Transverse colon (tissue), 4 donors: ENCODE measurements around the gene FBH1. TPM values are rescaled to one million over a fixed set of nuclear protein-coding genes. Genes with fewer than 3 reads are reported as not detected.
A peak's percentile ranks its signal among the peaks of the same experiment; 100 is the strongest.

Source experiments
- DNase-seq: peaks from one replicate; pipeline ENCODE4 v3.0.0-alpha.2; 2019
- H3K27ac ChIP-seq, 4 donors: fragments of 200-600 bp; sonication (generic); 2 replicates each; pipeline ENCODE4 v1.5.1; 2016 to 2018; ENCODE audit warnings: inconsistent platforms in 4 of 4
- H3K27me3 ChIP-seq: fragments of 200-600 bp; sonication (generic); 2 replicates; pipeline ENCODE4 v1.5.1; 2017; ENCODE audit warnings: inconsistent platforms
- H3K36me3 ChIP-seq, 4 donors: fragments of 200-600 bp; sonication (generic); 2 replicates each; pipeline ENCODE4 v1.5.1; 2017 to 2019; ENCODE audit warnings: inconsistent platforms in 4 of 4
- H3K4me1 ChIP-seq, 4 donors: fragments of 200-600 bp; sonication (generic); 2 replicates each; pipeline ENCODE4 v1.5.1; 2017 to 2020; ENCODE audit warnings: inconsistent platforms in 4 of 4
- H3K4me3 ChIP-seq, 4 donors: fragments of 200-600 bp; sonication (generic); 1 replicate in 1 of 4; 2 replicates in 3 of 4; pipeline versions ENCODE4 v1.5.1 to v1.6.1; 2017 to 2019; ENCODE audit warnings: inconsistent platforms in 4 of 4
- H3K9me3 ChIP-seq, 2 donors: fragments of 200-600 bp; sonication (generic); 2 replicates each; pipeline ENCODE4 v1.5.1; 2017 to 2019; ENCODE audit warnings: inconsistent platforms in 2 of 2
- EP300 ChIP-seq: sonication (generic); formaldehyde crosslinking; IDR thresholded peaks from one replicate; pipeline ENCODE4 v1.6.1; 2017; ENCODE audit warnings: antibody characterized with exemption, low read depth
- POLR2A ChIP-seq: fragments of 450-650 bp; IDR thresholded peaks from one replicate; pipeline ENCODE4 v1.6.1; 2016; ENCODE audit warnings: antibody characterized with exemption, mild to moderate bottlenecking, moderate library complexity
- POLR2AphosphoS5 ChIP-seq, 3 donors: sonication (generic); formaldehyde crosslinking; IDR thresholded peaks; one replicate each; pipeline ENCODE4 v1.6.1; 2016; ENCODE audit warnings: antibody characterized with exemption in 3 of 3
- WGBS, 2 donors: methylation state at CpG; one replicate each; pipeline ENCODE4 v1.1.5; 2018; ENCODE audit warnings: low coverage in 1 of 2; 5-methylcytosine and 5-hydroxymethylcytosine counted together
- in situ Hi-C, 4 donors: fragments of 200-750 bp; cut with MboI; loops; one replicate each; pipeline versions ENCODE4 v1.15.0 to v1.15.1; 2017; ENCODE audit warnings: low sequenced_read_pairs in 3 of 4, low pct_ligation_motif_present in 1 of 4, low pct_unique_long_range_greater_than_20kb in 1 of 4
- intact Hi-C: fragments of 100-400 bp; cut with DNase I; formaldehyde crosslinking; loops from one replicate; pipeline ENCODE4 v1.15.1; 2023; ENCODE audit warnings: low total_unique reads
- total RNA-seq, 4 donors: library from RNA; depleted of rRNA; stranded (reverse); fragments of >200 nt; gene quantifications; one replicate each; pipeline ENCODE4 v1.1.0, GENCODE V29; 2016
- TF ChIP-seq, protein P1 (sequence below), 5 experiments: fragments of 200-600 bp in 3 of 5; fragments of 450-650 bp in 2 of 5; sonication (generic) in 3 of 5; IDR thresholded peaks; 1 replicate in 2 of 5; 2 replicates in 3 of 5; pipeline ENCODE4 v1.5.1; 2016 to 2017; ENCODE audit warnings: antibody characterized with exemption in 5 of 5, inconsistent platforms in 3 of 5, mild to moderate bottlenecking in 2 of 5, moderate library complexity in 1 of 5

The FBH1 gene
- total RNA-seq, 4 donors from 2014 or later = 101 to 143 (median 120) TPM

DNA sequence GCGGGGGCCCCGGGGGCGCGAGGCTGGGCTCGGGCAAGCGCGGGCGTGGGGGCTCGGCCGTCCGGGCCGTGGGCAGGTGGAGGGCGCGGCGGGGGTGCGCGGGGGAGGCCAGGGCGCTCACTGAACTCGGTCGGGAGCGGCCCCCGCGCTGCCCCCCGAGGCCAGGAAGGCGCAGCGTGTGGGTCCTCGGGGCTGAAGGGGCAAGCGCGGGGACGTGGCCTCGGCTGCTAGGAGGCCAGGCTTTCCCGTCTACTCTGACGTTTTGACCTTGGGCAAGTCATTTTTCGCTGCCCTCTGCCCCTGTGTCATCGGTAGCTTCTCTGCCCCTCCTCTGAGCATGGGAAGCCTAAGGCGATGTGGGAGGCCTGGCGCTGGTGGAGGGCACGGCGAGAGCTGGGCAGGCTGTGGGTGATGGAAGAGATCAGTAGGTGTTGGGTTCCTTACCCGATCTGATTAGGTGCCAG is 441 bp downstream of the FBH1 start:
- Histone ChIP-seq H3K9me3 (no peaks in the 10 kb centered on the region), H3K36me3 (peaks cover 0 to 2% (median 0%) of the 10 kb centered on the region in 4 donors), H3K27ac (peak overlapping the region; percentile 89 to 96 (median 92)), H3K27me3 (no peaks in the 10 kb centered on the region), H3K4me3 (peak overlapping the region; percentile 47 to 99 (median 92)), H3K4me1 (peaks cover 20 to 46% (median 34%) of the 10 kb centered on the region in 4 donors)
- intact Hi-C loops (no loop called here), in situ Hi-C loops (no loop called here)
- 1% methylated on average over 21 of the region's 40 CpGs; no CpG with 5 or more reads in 1 of the 2 donors for WGBS, 2 donors
- DNase-seq = peak; percentile 28
- no peak for TF ChIP-seq EP300
- no peak for TF ChIP-seq POLR2AphosphoS5 (IDR thresholded peaks at IDR 0.05)
- TF ChIP-seq, protein P1, sequence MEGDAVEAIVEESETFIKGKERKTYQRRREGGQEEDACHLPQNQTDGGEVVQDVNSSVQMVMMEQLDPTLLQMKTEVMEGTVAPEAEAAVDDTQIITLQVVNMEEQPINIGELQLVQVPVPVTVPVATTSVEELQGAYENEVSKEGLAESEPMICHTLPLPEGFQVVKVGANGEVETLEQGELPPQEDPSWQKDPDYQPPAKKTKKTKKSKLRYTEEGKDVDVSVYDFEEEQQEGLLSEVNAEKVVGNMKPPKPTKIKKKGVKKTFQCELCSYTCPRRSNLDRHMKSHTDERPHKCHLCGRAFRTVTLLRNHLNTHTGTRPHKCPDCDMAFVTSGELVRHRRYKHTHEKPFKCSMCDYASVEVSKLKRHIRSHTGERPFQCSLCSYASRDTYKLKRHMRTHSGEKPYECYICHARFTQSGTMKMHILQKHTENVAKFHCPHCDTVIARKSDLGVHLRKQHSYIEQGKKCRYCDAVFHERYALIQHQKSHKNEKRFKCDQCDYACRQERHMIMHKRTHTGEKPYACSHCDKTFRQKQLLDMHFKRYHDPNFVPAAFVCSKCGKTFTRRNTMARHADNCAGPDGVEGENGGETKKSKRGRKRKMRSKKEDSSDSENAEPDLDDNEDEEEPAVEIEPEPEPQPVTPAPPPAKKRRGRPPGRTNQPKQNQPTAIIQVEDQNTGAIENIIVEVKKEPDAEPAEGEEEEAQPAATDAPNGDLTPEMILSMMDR (IDR thresholded peaks at IDR 0.05) = no peak

DNA sequence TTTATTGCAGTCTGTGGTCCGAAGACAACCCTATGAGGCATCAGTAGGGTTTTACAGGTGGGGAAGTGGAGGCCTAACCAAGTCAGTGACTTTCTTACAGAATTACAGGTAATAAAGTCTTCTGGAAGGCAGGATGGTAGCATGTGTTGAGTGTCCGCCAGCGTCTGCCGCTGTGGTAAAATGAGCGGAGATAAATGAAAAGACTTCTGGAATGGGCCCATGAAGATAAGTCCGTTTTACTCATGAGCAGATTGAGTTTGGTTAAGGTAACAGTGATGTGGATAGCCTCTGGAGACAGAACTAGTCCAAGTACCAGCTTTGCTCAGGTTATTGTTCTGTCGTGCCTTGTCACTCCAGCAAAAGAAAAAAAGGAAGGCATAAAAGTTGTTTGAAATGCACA is 966 bp downstream of the FBH1 start:
- in situ Hi-C loops (no loop called here), intact Hi-C loops (no loop called here)
- H3K36me3 ChIP-seq = peaks cover 0 to 7% (median 0%) of the 10 kb centered on the region in 4 donors
- DNase-seq = no peak
- peak overlapping the region; percentile 47 to 99 (median 92) for H3K4me3 ChIP-seq
- 42 to 49% methylated on average over 3 to 7 of the region's 7 CpGs for WGBS, 2 donors
- no peaks in the 10 kb centered on the region for H3K9me3 ChIP-seq
- peak overlapping the region; percentile 89 to 96 (median 92) for H3K27ac ChIP-seq
- peaks cover 20 to 46% (median 34%) of the 10 kb centered on the region in 4 donors for H3K4me1 ChIP-seq
- TF ChIP-seq, protein P1 (IDR thresholded peaks at IDR 0.05) = no peak
- TF ChIP-seq EP300 (no peak), POLR2A (no peak), POLR2AphosphoS5 (IDR thresholded peaks at IDR 0.05) (no peak)
- H3K27me3 ChIP-seq = no peaks in the 10 kb centered on the region

DNA sequence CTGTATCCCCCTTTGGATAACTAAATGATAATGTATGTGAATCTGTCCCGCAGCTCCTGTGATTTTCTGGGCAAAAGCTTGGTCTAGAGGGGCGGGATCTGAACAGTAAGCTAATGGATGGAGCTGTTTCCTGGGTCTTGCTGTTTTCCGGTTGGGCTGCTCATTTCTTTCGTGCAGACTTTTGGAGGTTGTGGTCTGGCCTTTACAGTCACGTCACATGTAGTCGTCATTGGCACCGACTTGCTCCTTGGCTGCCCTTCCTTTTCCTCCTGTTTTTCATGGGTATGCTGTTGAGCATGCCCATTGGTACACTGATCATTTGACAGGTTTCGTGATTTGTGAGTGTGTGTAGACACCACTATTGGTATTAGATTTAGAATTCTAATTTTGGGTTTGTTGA is 2.0 kb downstream of the FBH1 start:
- no peak overlapping the region for H3K4me3 ChIP-seq
- intact Hi-C loops (no loop called here), in situ Hi-C loops (no loop called here)
- peaks cover 20 to 46% (median 32%) of the 10 kb centered on the region in 4 donors for H3K4me1 ChIP-seq
- no peak overlapping the region for H3K27ac ChIP-seq
- no peak for DNase-seq
- H3K9me3 ChIP-seq = no peaks in the 10 kb centered on the region
- TF ChIP-seq, protein P1 (IDR thresholded peaks at IDR 0.05) = no peak
- TF ChIP-seq EP300 = no peak
- no peak for TF ChIP-seq POLR2A
- no peak for TF ChIP-seq POLR2AphosphoS5 (IDR thresholded peaks at IDR 0.05)
- no peaks in the 10 kb centered on the region for H3K27me3 ChIP-seq
- peaks cover 0 to 7% (median 0%) of the 10 kb centered on the region in 4 donors for H3K36me3 ChIP-seq
- 72 to 87% methylated on average over 6 to 8 of the region's 8 CpGs for WGBS, 2 donors

DNA sequence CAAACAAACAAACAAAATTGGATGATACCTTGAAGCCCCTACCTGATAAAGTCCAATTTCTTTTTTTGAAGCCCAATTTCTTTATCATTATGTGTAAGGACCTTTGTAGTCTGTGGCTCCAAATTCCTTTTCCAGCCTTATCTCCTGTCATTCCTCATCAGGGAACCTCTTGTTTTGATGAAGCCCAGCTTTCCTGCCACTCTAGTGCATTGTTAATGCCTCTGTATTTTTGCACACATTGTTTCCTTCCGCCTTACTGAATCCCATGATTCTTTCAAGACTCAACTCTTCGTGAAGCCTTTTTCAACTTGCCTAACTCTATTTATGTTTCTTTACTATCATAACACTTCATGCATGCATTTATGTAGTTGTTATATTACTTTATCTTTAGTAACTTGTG is 3.3 kb downstream of the FBH1 start:
- WGBS, 2 donors = 72 to 94% methylated on average over 2 of the region's 2 CpGs
- intact Hi-C loops = no loop called here
- in situ Hi-C loops = no loop called here
- no peak for DNase-seq
- Histone ChIP-seq H3K4me1 (peaks cover 13 to 38% (median 21%) of the 10 kb centered on the region in 4 donors), H3K36me3 (peaks cover 0 to 7% (median 2%) of the 10 kb centered on the region in 4 donors), H3K4me3 (no peak overlapping the region), H3K9me3 (peaks cover 0 to 3% of the 10 kb centered on the region in 2 donors), H3K27ac (no peak overlapping the region), H3K27me3 (no peaks in the 10 kb centered on the region)
- TF ChIP-seq POLR2A (no peak), EP300 (no peak), POLR2AphosphoS5 (IDR thresholded peaks at IDR 0.05) (no peak)
- TF ChIP-seq, protein P1 (IDR thresholded peaks at IDR 0.05) = no peak
